K562 (cell line): ENCODE data around the gene SLC44A5. TPM values are rescaled to one million over a fixed set of nuclear protein-coding genes. Genes with fewer than 3 reads are reported as not detected.

Experiments used
- ATAC-seq: fragments of 200-7000 bp; cut with Tn5 transposase; 3 replicates; pipeline ENCODE4 v1.9.1; 2020; ENCODE audit warnings: moderate library complexity
- BruUV-seq: library from RNA; stranded (reverse); fragments of 400-500 nt; replicated peaks from 2 replicates; lab custom pipeline; 2021; lab: Mats Ljungman, UMichigan
- CTCF ChIA-PET: fragments of 300-600 bp; formaldehyde crosslinking; extraction: SDS; loops from one replicate; lab custom pipeline; 2021; ENCODE audit warnings: low intra/inter-chr PET ratio; lab: Yijun Ruan, JAX
- POLR2A ChIA-PET: fragments of 300-600, 350-650 bp; sonication (Branson Sonifier 250); formaldehyde crosslinking; extraction: SDS; loops from one replicate; lab custom pipeline; 2021; ENCODE audit warnings: antibody characterized with exemption, inconsistent platforms; lab: Yijun Ruan, JAX
- DNase-seq, 4 experiments: peaks; one replicate each; pipeline versions ENCODE4 v3.0.0 to v3.0.0-alpha.2; 2011 to 2018; ENCODE audit warnings: low spot score in 3 of 4, mixed read lengths in 3 of 4; ENCODE audit errors: extremely low read depth in 1 of 4
- FAIRE-seq: peaks from 2 replicates; lab custom pipeline; 2011; peaks lifted over from hg19 to GRCh38; lab: Jason Lieb, UNC
- H2AFZ ChIP-seq: 2 replicates; pipeline ENCODE4 v1.6.0; 2011; ENCODE audit warnings: low read depth, low read length, control low read depth, inconsistent platforms
- H3K27ac ChIP-seq: fragments of 200-600 bp; 3 replicates; pipeline ENCODE4 v1.8.0; 2011; ENCODE audit warnings: low read depth, mild to moderate bottlenecking, control low read depth, inconsistent platforms, low read length, moderate library complexity, mixed read lengths; ENCODE audit errors: extremely low read depth
- H3K27me3 ChIP-seq, 2 experiments: fragments of 300-600 bp in 1 of 2; 2 replicates in 1 of 2; 3 replicates in 1 of 2; pipeline versions ENCODE4 v1.6.0 to v1.8.0; 2011; ENCODE audit warnings: inconsistent platforms in 2 of 2, low read length in 2 of 2, mild to moderate bottlenecking in 1 of 2, mixed read lengths in 1 of 2, moderate library complexity in 1 of 2; ENCODE audit not compliant: control insufficient read depth in 2 of 2, insufficient read depth in 2 of 2
- H3K36me3 ChIP-seq: fragments of 300-600 bp; 3 replicates; pipeline ENCODE4 v1.8.0; 2011; ENCODE audit warnings: mild to moderate bottlenecking, low read length, inconsistent platforms; ENCODE audit not compliant: control insufficient read depth, insufficient read depth
- H3K4me1 ChIP-seq, 2 experiments: fragments of 200-600 bp in 1 of 2; replicated peaks in 1 of 2; 2 replicates in 1 of 2; 3 replicates in 1 of 2; pipeline versions ENCODE4 v1.5.1 to v1.8.0; 2011; ENCODE audit warnings: inconsistent platforms in 2 of 2, low read length in 2 of 2, mild to moderate bottlenecking in 1 of 2, mixed read lengths in 1 of 2, moderate library complexity in 1 of 2; ENCODE audit not compliant: control insufficient read depth in 2 of 2, insufficient read depth in 2 of 2
- H3K4me2 ChIP-seq: 2 replicates; pipeline ENCODE4 v1.6.1; 2011; ENCODE audit warnings: low read length, control low read depth, inconsistent platforms, mixed read lengths; ENCODE audit not compliant: insufficient read depth
- H3K4me3 ChIP-seq: fragments of 200-600 bp; sonication (generic), shearing (Covaris generic); 2 replicates; pipeline ENCODE4 v1.5.1; 2016; ENCODE audit warnings: control low read depth, inconsistent platforms
- H3K79me2 ChIP-seq: fragments of 200-600 bp; 3 replicates; pipeline ENCODE4 v1.8.0; 2011; ENCODE audit warnings: low read length, inconsistent platforms; ENCODE audit not compliant: control insufficient read depth, insufficient read depth
- H3K9ac ChIP-seq, 2 experiments: 2 replicates each; pipeline versions ENCODE4 v1.6.0 to v1.6.1; 2011; ENCODE audit warnings: low read depth in 2 of 2, low read length in 2 of 2, control low read depth in 1 of 2, inconsistent platforms in 1 of 2, mild to moderate bottlenecking in 1 of 2, mixed read lengths in 1 of 2; ENCODE audit not compliant: insufficient read depth in 1 of 2
- H3K9me1 ChIP-seq: one replicate; pipeline ENCODE4 v1.6.0; 2011; ENCODE audit warnings: inconsistent platforms, mild to moderate bottlenecking, low read length, moderate library complexity; ENCODE audit not compliant: control insufficient read depth, insufficient read depth
- H3K9me3 ChIP-seq: replicated peaks from 2 replicates; pipeline ENCODE4 v1.5.1; 2011; ENCODE audit warnings: low read depth, low read length, inconsistent platforms; ENCODE audit not compliant: control insufficient read depth, insufficient read depth
- H4K20me1 ChIP-seq: replicated peaks from 2 replicates; pipeline ENCODE4 v1.6.1; 2011; ENCODE audit warnings: low read length, inconsistent platforms, mixed read lengths; ENCODE audit not compliant: control insufficient read depth, insufficient read depth
- BCL6 ChIP-seq: fragments of 250-450 bp; sonication (Bioruptor Pico); IDR thresholded peaks from 2 replicates; pipeline ENCODE4 v1.4.0; 2020
- BCOR ChIP-seq: fragments of 450-650 bp; IDR thresholded peaks from 2 replicates; pipeline ENCODE4 v1.6.1; 2016
- BHLHE40 ChIP-seq: IDR thresholded peaks from 2 replicates; pipeline ENCODE4 v1.6.1; 2011; ENCODE audit warnings: low read length, improper control_type of control experiment
- CBX3 ChIP-seq, 2 experiments: IDR thresholded peaks; 1 replicate in 1 of 2; 2 replicates in 1 of 2; pipeline ENCODE4 v1.6.1; 2012; ENCODE audit warnings: inconsistent platforms in 2 of 2, low read length in 2 of 2, borderline replicate concordance in 1 of 2, control low read depth in 1 of 2
- CBX5 ChIP-seq: IDR thresholded peaks from 2 replicates; pipeline ENCODE4 v1.6.1; 2014; ENCODE audit warnings: low read depth, borderline replicate concordance
- ELF2 ChIP-seq: fragments of 250-450 bp; sonication (Bioruptor Pico); IDR thresholded peaks from 2 replicates; pipeline ENCODE4 v1.5.0; 2021; ENCODE audit warnings: mild to moderate bottlenecking
- HLTF ChIP-seq: fragments of 450-650 bp; IDR thresholded peaks from 2 replicates; pipeline ENCODE4 v1.6.1; 2016
- POU5F1 ChIP-seq: fragments of 150-350 bp; IDR thresholded peaks from 2 replicates; pipeline ENCODE4 v1.6.1; 2014; ENCODE audit warnings: borderline replicate concordance, low read length, low read depth, mild to moderate bottlenecking; ENCODE audit not compliant: partially characterized antibody
- SETDB1 ChIP-seq: IDR thresholded peaks from one replicate; pipeline ENCODE4 v1.6.1; 2012; ENCODE audit warnings: low read length, control low read depth, inconsistent platforms
- TRIM24 ChIP-seq, 2 experiments: fragments of 450-650 bp; IDR thresholded peaks; 2 replicates each; pipeline ENCODE4 v1.6.1; 2016
- TRIM28 ChIP-seq: fragments of 450-650 bp; IDR thresholded peaks from 2 replicates; pipeline ENCODE4 v1.6.1; 2017
- TSC22D4 ChIP-seq: fragments of 450-650 bp; IDR thresholded peaks from 2 replicates; pipeline ENCODE4 v1.6.1; 2016; ENCODE audit warnings: missing genetic modification characterization, missing biosample characterization, control low read depth
- ZKSCAN1 ChIP-seq: fragments of 150-350 bp; IDR thresholded peaks from 2 replicates; pipeline ENCODE4 v1.6.1; 2016; ENCODE audit warnings: low read depth, low read length
- ZNF561 ChIP-seq: fragments of 450-650 bp; formaldehyde crosslinking; conservative IDR thresholded peaks from 2 replicates; pipeline ENCODE4 v1.4.0; 2020; ENCODE audit warnings: mild to moderate bottlenecking, moderate library complexity
- WGBS: fragments of 100-300 bp; shearing (Covaris generic); methylation state at CpG from one replicate; pipeline ENCODE4 v1.1.6; 2016; ENCODE audit warnings: low coverage, mixed read lengths; ENCODE audit not compliant: insufficient coverage; ENCODE audit errors: missing lambda C conversion rate; 5-methylcytosine and 5-hydroxymethylcytosine counted together
- in situ Hi-C: fragments of 300-500 bp; cut with MboI; formaldehyde crosslinking; loops from 4 replicates; pipeline ENCODE4 v1.15.0; 2018; ENCODE audit warnings: inconsistent platforms, mixed read lengths
- intact Hi-C: fragments of 100-400 bp; cut with micrococcal nuclease; formaldehyde crosslinking; loops from 2 replicates; pipeline ENCODE4 v1.14.2; 2022
- polyA plus RNA-seq, 8 experiments: library from polyadenylated mRNA; depleted of rRNA in 4 of 8; stranded (reverse) in 5 of 8; unstranded in 3 of 8; fragments of >200 nt; fragmentation: Nextera tagmentation in 2 of 8; fragmentation: Illumina TruSeq in 1 of 8; extraction: Ambion mirVana in 2 of 8; extraction: Trizol in 1 of 8; gene quantifications; 2 replicates each; pipeline versions ENCODE4 v1.2.1 to v1.2.3, GENCODE V29; 2011 to 2014; ENCODE audit warnings: inconsistent platforms in 1 of 8, missing spikeins in 1 of 8
- total RNA-seq, 7 experiments: library from RNA; depleted of rRNA in 6 of 7; stranded (reverse); fragments of >200 nt in 6 of 7; fragmentation: Illumina TruSeq in 2 of 7; extraction: Trizol in 2 of 7; gene quantifications; 2 replicates each; pipeline versions ENCODE4 v1.2.1 to v1.2.3, GENCODE V29; 2011 to 2021; ENCODE audit warnings: low replicate concordance in 1 of 7
- TF ChIP-seq, protein P1 (sequence below): fragments of 250-450 bp; sonication (Bioruptor Pico); IDR thresholded peaks from 2 replicates; pipeline ENCODE4 v1.5.0; 2021
- TF ChIP-seq, protein P2 (sequence below): IDR thresholded peaks from 3 replicates; pipeline ENCODE4 v1.6.1; 2011; ENCODE audit warnings: borderline replicate concordance, mild to moderate bottlenecking, moderate library complexity; ENCODE audit not compliant: insufficient read length; ENCODE audit errors: extremely low read depth
- TF ChIP-seq, protein P3 (sequence below): fragments of 450-650 bp; IDR thresholded peaks from 2 replicates; pipeline ENCODE4 v1.6.1; 2018; ENCODE audit warnings: mild to moderate bottlenecking, low read depth; ENCODE audit not compliant: partially characterized antibody

Gene SLC44A5
- total and polyA plus RNA-seq, 9 of the 15 experiments (the other 6 are each of a cell fraction or from before 2014, with no cell fraction given) = 1.2 to 10.1 (median 3.2) TPM

DNA sequence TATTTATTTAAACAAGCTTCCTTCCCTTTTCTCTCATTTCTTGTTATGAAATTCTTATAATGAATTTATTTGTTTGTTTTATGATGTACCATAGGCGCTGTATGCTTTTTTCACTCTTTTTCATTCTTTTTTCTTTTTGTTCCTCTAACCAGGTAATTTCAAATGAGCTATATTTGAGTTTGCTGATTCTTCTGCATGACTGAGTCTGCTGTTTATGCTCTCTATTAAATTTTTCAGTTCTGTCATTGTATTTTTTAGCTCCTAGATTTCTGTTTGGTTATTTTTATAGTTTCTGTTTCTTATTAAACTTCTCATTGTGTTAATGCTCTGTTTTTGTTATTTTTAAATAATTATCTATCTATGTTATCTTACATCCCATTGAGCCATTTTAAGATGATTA, 244.3 kb downstream of the SLC44A5 start:
- DNase-seq = no peak
- in situ Hi-C loops = no loop called here
- peaks cover 3% of the 10 kb centered on the region; the same call in 1 of the 3 replicates for H3K79me2 ChIP-seq
- FAIRE-seq = no peak
- WGBS = 47% methylated on average over 1 of the region's 1 CpG
- H3K4me1 ChIP-seq = no peaks in the 10 kb centered on the region
- no peaks in the 10 kb centered on the region for H3K9me1 ChIP-seq
- BruUV-seq = no TSS peak
- ChIA-PET CTCF (no interaction called here), POLR2A (interaction anchor here (1.3 to 1.8 kb wide), 2 partner anchors 9 to 12 kb away, joined by 6 to 9 read pairs; no protein-coding TSS in a partner anchor)
- peaks cover 13% of the 10 kb centered on the region for H3K9me3 ChIP-seq
- no peak overlapping the region for H2AFZ ChIP-seq
- no peak overlapping the region for H3K27ac ChIP-seq
- no peak overlapping the region for H3K4me3 ChIP-seq
- peaks cover 5% of the 10 kb centered on the region; the same call in 2 of the 3 replicates for H3K36me3 ChIP-seq
- H3K9ac ChIP-seq = no peak overlapping the region
- no peaks in the 10 kb centered on the region for H4K20me1 ChIP-seq
- H3K4me2 ChIP-seq = no peak overlapping the region
- TF ChIP-seq BCOR (no peak), ZNF561 (CRISPR knock-in tag) (no peak), HLTF (peak; percentile 88), POU5F1 (no peak), ZKSCAN1 (no peak), CBX3 (IDR thresholded peaks at IDR 0.05; ENCODE audit: borderline replicate concordance in 1 of 2, low read length in 2 of 2) (peak in 1 of 2 experiments; percentile 70; a peak in 1 of 3 replicates), ELF2 (CRISPR knock-in tag) (no peak), TRIM28 (peak; percentile 94; the same call in 1 of the 2 replicates), CBX5 (0 out of 2 replicates have a peak, but pooled peaks have one; percentile 43), TRIM24 (IDR thresholded peaks at IDR 0.05) (peak; percentile 36 to 44; a peak in 3 of 4 replicates), BHLHE40 (no peak), BCL6 (no peak), SETDB1 (no peak), TSC22D4 (no peak)
- TF ChIP-seq, protein P1, sequence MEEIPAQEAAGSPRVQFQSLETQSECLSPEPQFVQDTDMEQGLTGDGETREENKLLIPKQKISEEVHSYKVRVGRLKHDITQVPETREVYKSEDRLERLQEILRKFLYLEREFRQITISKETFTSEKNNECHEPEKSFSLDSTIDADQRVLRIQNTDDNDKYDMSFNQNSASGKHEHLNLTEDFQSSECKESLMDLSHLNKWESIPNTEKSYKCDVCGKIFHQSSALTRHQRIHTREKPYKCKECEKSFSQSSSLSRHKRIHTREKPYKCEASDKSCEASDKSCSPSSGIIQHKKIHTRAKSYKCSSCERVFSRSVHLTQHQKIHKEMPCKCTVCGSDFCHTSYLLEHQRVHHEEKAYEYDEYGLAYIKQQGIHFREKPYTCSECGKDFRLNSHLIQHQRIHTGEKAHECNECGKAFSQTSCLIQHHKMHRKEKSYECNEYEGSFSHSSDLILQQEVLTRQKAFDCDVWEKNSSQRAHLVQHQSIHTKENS (CRISPR knock-in tag) = no peak
- TF ChIP-seq, protein P2, sequence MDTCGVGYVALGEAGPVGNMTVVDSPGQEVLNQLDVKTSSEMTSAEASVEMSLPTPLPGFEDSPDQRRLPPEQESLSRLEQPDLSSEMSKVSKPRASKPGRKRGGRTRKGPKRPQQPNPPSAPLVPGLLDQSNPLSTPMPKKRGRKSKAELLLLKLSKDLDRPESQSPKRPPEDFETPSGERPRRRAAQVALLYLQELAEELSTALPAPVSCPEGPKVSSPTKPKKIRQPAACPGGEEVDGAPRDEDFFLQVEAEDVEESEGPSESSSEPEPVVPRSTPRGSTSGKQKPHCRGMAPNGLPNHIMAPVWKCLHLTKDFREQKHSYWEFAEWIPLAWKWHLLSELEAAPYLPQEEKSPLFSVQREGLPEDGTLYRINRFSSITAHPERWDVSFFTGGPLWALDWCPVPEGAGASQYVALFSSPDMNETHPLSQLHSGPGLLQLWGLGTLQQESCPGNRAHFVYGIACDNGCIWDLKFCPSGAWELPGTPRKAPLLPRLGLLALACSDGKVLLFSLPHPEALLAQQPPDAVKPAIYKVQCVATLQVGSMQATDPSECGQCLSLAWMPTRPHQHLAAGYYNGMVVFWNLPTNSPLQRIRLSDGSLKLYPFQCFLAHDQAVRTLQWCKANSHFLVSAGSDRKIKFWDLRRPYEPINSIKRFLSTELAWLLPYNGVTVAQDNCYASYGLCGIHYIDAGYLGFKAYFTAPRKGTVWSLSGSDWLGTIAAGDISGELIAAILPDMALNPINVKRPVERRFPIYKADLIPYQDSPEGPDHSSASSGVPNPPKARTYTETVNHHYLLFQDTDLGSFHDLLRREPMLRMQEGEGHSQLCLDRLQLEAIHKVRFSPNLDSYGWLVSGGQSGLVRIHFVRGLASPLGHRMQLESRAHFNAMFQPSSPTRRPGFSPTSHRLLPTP = no peak
- TF ChIP-seq, protein P3, sequence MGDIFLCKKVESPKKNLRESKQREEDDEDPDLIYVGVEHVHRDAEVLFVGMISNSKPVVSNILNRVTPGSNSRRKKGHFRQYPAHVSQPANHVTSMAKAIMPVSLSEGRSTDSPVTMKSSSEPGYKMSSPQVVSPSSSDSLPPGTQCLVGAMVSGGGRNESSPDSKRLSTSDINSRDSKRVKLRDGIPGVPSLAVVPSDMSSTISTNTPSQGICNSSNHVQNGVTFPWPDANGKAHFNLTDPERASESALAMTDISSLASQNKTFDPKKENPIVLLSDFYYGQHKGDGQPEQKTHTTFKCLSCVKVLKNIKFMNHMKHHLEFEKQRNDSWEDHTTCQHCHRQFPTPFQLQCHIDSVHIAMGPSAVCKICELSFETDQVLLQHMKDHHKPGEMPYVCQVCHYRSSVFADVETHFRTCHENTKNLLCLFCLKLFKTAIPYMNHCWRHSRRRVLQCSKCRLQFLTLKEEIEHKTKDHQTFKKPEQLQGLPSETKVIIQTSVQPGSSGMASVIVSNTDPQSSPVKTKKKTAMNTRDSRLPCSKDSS = peak; percentile 70
- intact Hi-C loops = no loop called here
- no peaks in the 10 kb centered on the region for H3K27me3 ChIP-seq
- no peak for ATAC-seq
